ENCODE results near the gene COLEC11.

COLEC11 gene

GRCh38 chr2:3628241-3628679 lies 33.3 kb downstream of the COLEC11 start:
- no peak for DNase-seq (ENCODE audit: extremely low read depth, insufficient read length)
- Histone ChIP-seq H3K36me3 (ENCODE audit: control insufficient read depth, insufficient read depth, low read length) (no peaks in the 10 kb centered on the region), H3K4me3 (replicated peaks; ENCODE audit: low read depth, low read length) (no peak overlapping the region), H3K27me3 (replicated peaks; ENCODE audit: control insufficient read depth, insufficient read depth, low read length) (no peaks in the 10 kb centered on the region)
- no peak for TF ChIP-seq CTCF (IDR thresholded peaks at IDR 0.05; ENCODE audit: insufficient read depth, low read length, poor library complexity, severe bottlenecking)

GRCh38 chr2:3628800-3629199 lies 33.9 kb downstream of the COLEC11 start:
- Histone ChIP-seq H3K27me3 (replicated peaks; ENCODE audit: control insufficient read depth, insufficient read depth, low read length) (no peaks in the 10 kb centered on the region), H3K36me3 (ENCODE audit: control insufficient read depth, insufficient read depth, low read length) (no peaks in the 10 kb centered on the region), H3K4me3 (replicated peaks; ENCODE audit: low read depth, low read length) (no peak overlapping the region)
- TF ChIP-seq CTCF (IDR thresholded peaks at IDR 0.05; ENCODE audit: insufficient read depth, low read length, poor library complexity, severe bottlenecking), result no peak
- no peak for DNase-seq (ENCODE audit: extremely low read depth, insufficient read length)

DNA sequence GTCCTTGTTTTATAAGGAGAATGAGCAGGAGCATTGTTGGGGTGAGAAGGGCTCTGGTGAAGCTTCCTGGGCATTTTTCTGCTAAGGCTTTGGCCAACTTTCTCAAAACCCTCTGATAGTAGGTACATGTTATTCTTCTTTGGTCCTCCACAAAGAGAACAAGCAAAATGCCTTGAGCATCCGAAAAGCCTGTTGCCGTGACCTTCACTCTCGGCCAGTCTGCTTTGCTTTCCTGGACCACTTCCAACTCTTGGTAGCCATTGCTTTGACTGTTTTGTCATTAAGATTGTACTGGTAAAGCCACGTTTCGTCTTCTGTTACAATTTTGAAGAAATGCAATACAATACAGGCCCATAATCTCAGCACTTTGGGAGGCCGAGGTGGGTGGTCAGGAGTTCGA lies 35.7 kb downstream of the COLEC11 start:
- H3K36me3 ChIP-seq (ENCODE audit: control insufficient read depth, insufficient read depth, low read length), result no peaks in the 10 kb centered on the region
- TF ChIP-seq CTCF (IDR thresholded peaks at IDR 0.05; ENCODE audit: insufficient read depth, low read length, poor library complexity, severe bottlenecking), result no peak
- H3K4me3 ChIP-seq (replicated peaks; ENCODE audit: low read depth, low read length), result no peak overlapping the region
- no peak for DNase-seq (ENCODE audit: extremely low read depth, insufficient read length)
- H3K27me3 ChIP-seq (replicated peaks; ENCODE audit: control insufficient read depth, insufficient read depth, low read length), result no peaks in the 10 kb centered on the region

- no peak for TF ChIP-seq CTCF (IDR thresholded peaks at IDR 0.05; ENCODE audit: insufficient read depth, low read length, poor library complexity, severe bottlenecking)
- no peaks in the 10 kb centered on the region for H3K27me3 ChIP-seq (replicated peaks; ENCODE audit: control insufficient read depth, insufficient read depth, low read length)
- no peak overlapping the region for H3K4me3 ChIP-seq (replicated peaks; ENCODE audit: low read depth, low read length)
- no peaks in the 10 kb centered on the region for H3K36me3 ChIP-seq (ENCODE audit: control insufficient read depth, insufficient read depth, low read length)
- DNase-seq (ENCODE audit: extremely low read depth, insufficient read length), result no peak
These were observed 36.4 kb downstream of the COLEC11 start for GRCh38 chr2:3631161-3631850.

DNA sequence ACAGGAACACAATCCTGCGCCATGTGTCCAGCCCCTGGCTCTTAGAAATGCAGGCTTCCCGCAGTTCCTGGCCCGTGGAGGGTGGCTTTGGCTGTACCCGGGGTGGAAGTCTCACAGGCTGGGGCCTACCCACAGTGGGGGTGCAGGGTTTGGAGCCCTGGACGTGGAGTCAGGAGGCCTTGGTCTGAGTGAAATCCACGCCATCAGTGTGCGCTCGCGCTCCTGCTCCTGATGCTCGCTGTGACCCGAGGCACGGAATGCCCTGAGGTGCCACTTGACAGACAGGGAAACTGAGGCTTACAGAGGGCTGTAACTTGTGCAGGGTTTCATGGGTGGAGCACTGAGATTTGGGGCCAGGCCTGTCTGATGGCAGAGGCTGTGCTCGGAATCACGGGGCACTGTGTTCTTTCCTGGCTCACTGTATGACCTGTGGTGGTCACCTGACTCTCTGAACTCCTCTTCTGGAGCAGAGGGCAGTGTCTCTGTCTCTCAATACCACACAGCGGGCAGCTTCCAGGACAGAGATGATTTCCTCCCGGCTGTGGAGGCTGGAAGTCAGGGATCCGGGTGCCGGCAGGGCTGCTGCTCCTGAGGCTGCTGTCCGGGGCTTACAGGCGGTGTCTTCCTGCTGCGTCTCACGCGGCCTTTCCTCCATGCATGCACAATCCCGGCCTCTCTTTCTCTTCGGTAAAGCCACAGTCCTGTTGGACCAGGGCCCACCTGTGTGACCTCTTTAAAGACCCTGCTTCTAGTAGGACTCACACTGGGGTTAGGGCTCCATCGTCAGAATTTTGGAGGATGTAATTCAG lies 37.1 kb downstream of the COLEC11 start:
- no peak for TF ChIP-seq CTCF (IDR thresholded peaks at IDR 0.05; ENCODE audit: insufficient read depth, low read length, poor library complexity, severe bottlenecking)
- DNase-seq (ENCODE audit: extremely low read depth, insufficient read length), result no peak
- H3K27me3 ChIP-seq (replicated peaks; ENCODE audit: control insufficient read depth, insufficient read depth, low read length), result no peaks in the 10 kb centered on the region

More for the DNA sequence above, 37.1 kb downstream of the COLEC11 start:
- no peaks in the 10 kb centered on the region for H3K36me3 ChIP-seq (ENCODE audit: control insufficient read depth, insufficient read depth, low read length)
- H3K4me3 ChIP-seq (replicated peaks; ENCODE audit: low read depth, low read length), result no peak overlapping the region

Data from GM06990 (cell line).